PC-3 (cell line): ENCODE results near the gene EHBP1. TPM values are rescaled to one million over a fixed set of nuclear protein-coding genes. Genes with fewer than 3 reads are reported as not detected.

Experiments
- ATAC-seq: fragments of 200-7000 bp; cut with Tn5 transposase; 2 replicates; pipeline ENCODE4 v1.9.1; 2020; ENCODE audit warnings: mild to moderate bottlenecking, moderate library complexity
- BruUV-seq: library from RNA; stranded (reverse); fragments of 400-500 nt; replicated peaks from 2 replicates; lab custom pipeline; 2021; lab: Mats Ljungman, UMichigan
- CTCF ChIA-PET: fragments of 300-600 bp; sonication (Branson Sonifier 250); formaldehyde crosslinking; loops from one replicate; lab custom pipeline; 2022; ENCODE audit warnings: antibody characterized with exemption; lab: Charles Lee
- POLR2A ChIA-PET: fragments of 300-600 bp; sonication (Branson Sonifier 250); formaldehyde crosslinking; loops from one replicate; lab custom pipeline; 2022; ENCODE audit warnings: antibody characterized with exemption; ENCODE audit not compliant: unreplicated experiment; lab: Charles Lee
- DNase-seq: peaks from one replicate; pipeline ENCODE4 v3.0.0-alpha.2; 2015
- H2AFZ ChIP-seq: fragments of 300-600 bp; sonication (generic); 2 replicates; pipeline ENCODE4 v1.6.0; 2016; ENCODE audit warnings: antibody characterized with exemption, low read length
- H3F3A ChIP-seq: fragments of 300-600 bp; sonication (generic); one replicate; pipeline ENCODE4 v1.6.0; 2017; ENCODE audit warnings: antibody characterized with exemption, low read length, control low read depth, mild to moderate bottlenecking; ENCODE audit not compliant: unreplicated experiment
- H3K27ac ChIP-seq: fragments of 300-600 bp; sonication (generic); 2 replicates; pipeline ENCODE4 v1.5.1; 2016; ENCODE audit warnings: mild to moderate bottlenecking, low read length
- H3K27me3 ChIP-seq: fragments of 300-600 bp; sonication (generic); 2 replicates; pipeline ENCODE4 v1.6.1; 2016; ENCODE audit warnings: low read length, mixed read lengths
- H3K36me3 ChIP-seq: fragments of 300-600 bp; sonication (generic); 2 replicates; pipeline ENCODE4 v1.6.1; 2016; ENCODE audit warnings: low read depth, mixed run types, low read length, mixed read lengths
- H3K4me1 ChIP-seq: fragments of 300-600 bp; sonication (generic); 2 replicates; pipeline ENCODE4 v1.5.1; 2016; ENCODE audit warnings: low read length; ENCODE audit not compliant: insufficient read depth
- H3K4me2 ChIP-seq: fragments of 300-600 bp; sonication (generic); 2 replicates; pipeline ENCODE4 v1.6.0; 2016; ENCODE audit warnings: low read length
- H3K4me3 ChIP-seq: fragments of 300-600 bp; sonication (generic); 2 replicates; pipeline ENCODE4 v1.5.1; 2016; ENCODE audit warnings: mild to moderate bottlenecking, low read length, mixed read lengths
- H3K79me2 ChIP-seq: fragments of 300-600 bp; sonication (generic); 2 replicates; pipeline ENCODE4 v1.6.1; 2017; ENCODE audit warnings: low read length, mixed read lengths
- H3K9ac ChIP-seq: fragments of 300-600 bp; sonication (generic); 2 replicates; pipeline ENCODE4 v1.6.0; 2016; ENCODE audit warnings: mild to moderate bottlenecking, low read length
- H3K9me2 ChIP-seq: fragments of 300-600 bp; sonication (generic); replicated peaks from 2 replicates; pipeline ENCODE4 v1.6.1; 2016; ENCODE audit warnings: mixed run types, low read length, mixed read lengths
- H3K9me3 ChIP-seq: fragments of 300-600 bp; sonication (generic); 2 replicates; pipeline ENCODE4 v1.6.1; 2016; ENCODE audit warnings: low read length, mixed read lengths
- H4K20me1 ChIP-seq: fragments of 300-600 bp; sonication (generic); 2 replicates; pipeline ENCODE4 v1.6.1; 2016; ENCODE audit warnings: low read length, mixed read lengths
- EZH2 ChIP-seq: fragments of 300-600 bp; sonication (generic); IDR thresholded peaks from one replicate; pipeline ENCODE4 v1.6.1; 2017; ENCODE audit warnings: antibody characterized with exemption, mild to moderate bottlenecking, low read length; ENCODE audit not compliant: unreplicated experiment
- EZH2phosphoT487 ChIP-seq: fragments of 300-600 bp; sonication (generic); IDR thresholded peaks from 2 replicates; pipeline ENCODE4 v1.6.1; 2018; ENCODE audit warnings: mild to moderate bottlenecking, antibody characterized with exemption, low read length, borderline replicate concordance
- intact Hi-C: fragments of 100-400 bp; cut with micrococcal nuclease; formaldehyde crosslinking; loops from 2 replicates; pipeline ENCODE4 v1.9.0; 2023
- total RNA-seq: library from RNA; depleted of rRNA; stranded (reverse); fragments of >200 nt; gene quantifications from 2 replicates; pipeline ENCODE4 v1.2.3, GENCODE V29; 2014
- TF ChIP-seq, protein P1 (sequence below): fragments of 300-600 bp; sonication (generic); conservative IDR thresholded peaks from 2 replicates; pipeline ENCODE4 v1.5.1; 2017; ENCODE audit warnings: antibody characterized with exemption, low read depth, mild to moderate bottlenecking, low read length

The EHBP1 gene
- total RNA-seq, 1 experiment from 2014 or later = 25.7 TPM

DNA sequence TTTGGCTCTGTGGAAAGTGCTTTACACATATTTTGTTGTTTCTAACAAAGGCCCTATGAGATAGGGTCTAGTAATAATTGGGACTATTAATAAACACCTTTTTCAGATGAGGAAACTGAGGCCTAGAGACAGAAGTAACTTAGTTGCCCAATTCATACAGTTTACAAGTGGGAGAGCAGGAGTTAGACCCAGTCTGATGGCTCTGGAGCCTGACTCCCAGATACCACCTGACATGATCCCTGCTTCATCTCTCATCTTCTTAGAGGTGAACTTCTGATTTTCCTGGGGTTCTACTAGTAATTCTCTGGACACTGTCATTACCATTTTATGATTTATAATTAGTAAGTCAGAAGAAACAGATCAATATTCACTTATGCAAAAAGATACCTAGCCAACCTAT, 296.1 kb downstream of the EHBP1 start:
- Histone ChIP-seq H2AFZ (no peak overlapping the region), H3K4me1 (peaks cover 19% of the 10 kb centered on the region), H3K27me3 (no peaks in the 10 kb centered on the region), H3K4me3 (no peak overlapping the region), H3K79me2 (no peaks in the 10 kb centered on the region), H4K20me1 (no peaks in the 10 kb centered on the region), H3K36me3 (no peaks in the 10 kb centered on the region), H3K27ac (no peak overlapping the region), H3K4me2 (no peak overlapping the region), H3K9ac (no peak overlapping the region), H3F3A (no peaks in the 10 kb centered on the region), H3K9me3 (no peaks in the 10 kb centered on the region), H3K9me2 (no peaks in the 10 kb centered on the region)
- no TSS peak for BruUV-seq
- TF ChIP-seq EZH2phosphoT487 = no peak
- no peak for TF ChIP-seq EZH2
- TF ChIP-seq, protein P1, sequence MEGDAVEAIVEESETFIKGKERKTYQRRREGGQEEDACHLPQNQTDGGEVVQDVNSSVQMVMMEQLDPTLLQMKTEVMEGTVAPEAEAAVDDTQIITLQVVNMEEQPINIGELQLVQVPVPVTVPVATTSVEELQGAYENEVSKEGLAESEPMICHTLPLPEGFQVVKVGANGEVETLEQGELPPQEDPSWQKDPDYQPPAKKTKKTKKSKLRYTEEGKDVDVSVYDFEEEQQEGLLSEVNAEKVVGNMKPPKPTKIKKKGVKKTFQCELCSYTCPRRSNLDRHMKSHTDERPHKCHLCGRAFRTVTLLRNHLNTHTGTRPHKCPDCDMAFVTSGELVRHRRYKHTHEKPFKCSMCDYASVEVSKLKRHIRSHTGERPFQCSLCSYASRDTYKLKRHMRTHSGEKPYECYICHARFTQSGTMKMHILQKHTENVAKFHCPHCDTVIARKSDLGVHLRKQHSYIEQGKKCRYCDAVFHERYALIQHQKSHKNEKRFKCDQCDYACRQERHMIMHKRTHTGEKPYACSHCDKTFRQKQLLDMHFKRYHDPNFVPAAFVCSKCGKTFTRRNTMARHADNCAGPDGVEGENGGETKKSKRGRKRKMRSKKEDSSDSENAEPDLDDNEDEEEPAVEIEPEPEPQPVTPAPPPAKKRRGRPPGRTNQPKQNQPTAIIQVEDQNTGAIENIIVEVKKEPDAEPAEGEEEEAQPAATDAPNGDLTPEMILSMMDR = no peak
- no peak for ATAC-seq
- no peak for DNase-seq
- ChIA-PET POLR2A (no interaction called here), CTCF (no interaction called here)
- intact Hi-C loops = no loop called here

DNA sequence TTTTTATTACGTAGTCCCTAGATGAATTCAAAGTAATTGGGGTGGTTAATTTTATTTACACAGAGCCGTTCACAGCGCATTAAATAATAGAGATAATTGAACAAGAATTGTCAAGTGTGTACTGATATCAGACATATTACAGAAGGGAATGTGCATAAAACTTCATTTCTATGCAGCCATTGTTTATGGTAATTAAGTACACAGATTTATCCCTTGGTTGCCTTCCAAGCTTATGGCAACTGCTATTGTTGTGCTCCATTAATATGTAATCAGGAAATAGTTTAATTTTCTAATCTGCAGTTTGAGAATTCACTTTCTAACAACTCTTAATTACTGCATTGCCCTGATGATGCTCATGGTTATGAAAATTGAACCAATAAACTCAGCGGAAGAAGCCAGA, 297.8 kb downstream of the EHBP1 start:
- no peaks in the 10 kb centered on the region for H3K9me3 ChIP-seq
- no peak overlapping the region for H2AFZ ChIP-seq
- ChIA-PET POLR2A (no interaction called here), CTCF (no interaction called here)
- no peak overlapping the region for H3K4me2 ChIP-seq
- no peak for TF ChIP-seq EZH2phosphoT487
- TF ChIP-seq, protein P1 = no peak
- no peak for TF ChIP-seq EZH2
- H3K9me2 ChIP-seq = no peaks in the 10 kb centered on the region
- no peaks in the 10 kb centered on the region for H3K36me3 ChIP-seq
- H3F3A ChIP-seq = no peaks in the 10 kb centered on the region
- ATAC-seq (no peak), DNase-seq (no peak)
- no peaks in the 10 kb centered on the region for H4K20me1 ChIP-seq
- H3K27me3 ChIP-seq = no peaks in the 10 kb centered on the region
- peaks cover 19% of the 10 kb centered on the region for H3K4me1 ChIP-seq
- no peak overlapping the region for H3K27ac ChIP-seq
- intact Hi-C loops = no loop called here
- no peak overlapping the region for H3K9ac ChIP-seq
- no peaks in the 10 kb centered on the region for H3K79me2 ChIP-seq
- no TSS peak for BruUV-seq
- no peak overlapping the region for H3K4me3 ChIP-seq

DNA sequence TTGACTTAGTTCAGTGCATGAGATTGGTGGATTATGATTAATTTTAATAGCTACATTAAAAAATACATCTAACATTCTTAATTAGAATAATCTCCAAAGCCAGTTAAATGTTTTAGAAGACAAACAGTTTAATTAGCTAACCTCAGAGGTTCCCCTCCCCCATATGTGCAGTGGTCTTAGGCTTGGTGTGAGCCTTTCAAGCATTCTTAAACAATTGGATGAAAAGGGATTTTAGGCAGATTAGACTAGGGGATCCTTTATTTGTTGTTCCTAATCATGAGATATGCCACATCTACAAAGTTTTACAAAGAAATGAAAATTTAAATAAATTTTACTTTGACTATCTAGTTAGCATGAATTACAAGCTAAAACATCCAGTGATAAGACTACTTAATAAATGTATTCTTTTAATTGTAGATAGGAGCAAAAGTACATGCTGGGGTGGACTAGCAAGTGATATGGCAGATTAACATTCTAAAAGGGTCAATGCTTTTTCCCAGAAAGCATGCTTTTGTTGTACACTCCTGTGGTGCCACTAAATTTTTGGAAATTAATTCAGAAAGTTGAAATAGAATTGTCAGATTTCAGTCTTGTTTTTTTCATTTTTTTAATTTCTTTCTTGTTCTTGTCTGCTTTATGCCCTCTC, 302.4 kb downstream of the EHBP1 start:
- no peaks in the 10 kb centered on the region for H3K27me3 ChIP-seq
- no peaks in the 10 kb centered on the region; the same call in 1 of the 2 replicates for H3K36me3 ChIP-seq
- no peaks in the 10 kb centered on the region for H3K4me1 ChIP-seq
- H3K9me3 ChIP-seq = no peaks in the 10 kb centered on the region
- TF ChIP-seq, protein P1 = no peak
- TF ChIP-seq EZH2phosphoT487 (no peak), EZH2 (no peak)
- no peak overlapping the region for H3K4me2 ChIP-seq
- no peak overlapping the region for H2AFZ ChIP-seq
- POLR2A ChIA-PET = no interaction called here
- no peak for DNase-seq
- no peak overlapping the region for H3K27ac ChIP-seq
- H3K4me3 ChIP-seq = no peak overlapping the region
- H3K79me2 ChIP-seq = no peaks in the 10 kb centered on the region
- CTCF ChIA-PET = no interaction called here
- ATAC-seq = no peak
- H3F3A ChIP-seq = no peaks in the 10 kb centered on the region
- no TSS peak for BruUV-seq
- no peak overlapping the region for H3K9ac ChIP-seq
- no peaks in the 10 kb centered on the region for H4K20me1 ChIP-seq
- H3K9me2 ChIP-seq = no peaks in the 10 kb centered on the region
- intact Hi-C loops = no loop called here
